Activated CD4-positive, alpha-beta T cell treated with anti-CD3 and anti-CD28 coated beads for 48 hours (primary cell): Measurements from ENCODE around the gene NYNRIN.
"Not testable (repeated sequence)": the region's sequence is repeated elsewhere in the genome, so short reads cannot be mapped to it uniquely, and the experiment has no call there.

ENCODE experiments used
- DNase-seq: peaks from one replicate; pipeline ENCODE4 v3.0.0-alpha.2; 2020

Gene NYNRIN

GRCh38 chr14:24398653-24399446 is at the start of gene NYNRIN:
TSS of gene NYNRIN (plus strand) at chr14:24399003. CDS start at chr14:24399247, 244 bp downstream.
- DNase-seq = peak; percentile 22

GRCh38 chr14:24349742-24350141 is 49.1 kb upstream of the NYNRIN start:
- no peak for DNase-seq

GRCh38 chr14:24351517-24351916 is 47.3 kb upstream of the NYNRIN start:
- no peak for DNase-seq

- no peak for DNase-seq
These were observed 45.0 kb upstream of the NYNRIN start for GRCh38 chr14:24353559-24354481.

- DNase-seq = not testable (repeated sequence)
These were observed 44.3 kb upstream of the NYNRIN start for GRCh38 chr14:24354482-24354825.

GRCh38 chr14:24355009-24355408 is 43.8 kb upstream of the NYNRIN start:
- DNase-seq = no peak

GRCh38 chr14:24356208-24356607 is 42.6 kb upstream of the NYNRIN start:
- DNase-seq = no peak

- DNase-seq = no peak
These were observed 38.5 kb upstream of the NYNRIN start for GRCh38 chr14:24360281-24360680.

- no peak for DNase-seq
These were observed 37.5 kb upstream of the NYNRIN start for GRCh38 chr14:24361326-24361725.

GRCh38 chr14:24362241-24362960 is 36.4 kb upstream of the NYNRIN start:
- DNase-seq = no peak

- DNase-seq = no peak
These were observed 35.4 kb upstream of the NYNRIN start for GRCh38 chr14:24363401-24363800.

GRCh38 chr14:24364841-24365240 is 34.0 kb upstream of the NYNRIN start:
- no peak for DNase-seq

GRCh38 chr14:24365600-24366412 is 33.0 kb upstream of the NYNRIN start:
- DNase-seq = peak; percentile 85

GRCh38 chr14:24366413-24366720 is 32.4 kb upstream of the NYNRIN start:
- DNase-seq = no peak

GRCh38 chr14:24366721-24367513 is 31.9 kb upstream of the NYNRIN start:
- peak; percentile 50 for DNase-seq

- peak; percentile 38 for DNase-seq
These were observed 31.1 kb upstream of the NYNRIN start, which contains the start of gene NFATC4 for GRCh38 chr14:24367514-24368211. TSS of gene NFATC4 (plus strand) at chr14:24368184. CDS start at chr14:24368341, 157 bp downstream.

- no peak for DNase-seq
These were observed 30.6 kb upstream of the NYNRIN start for GRCh38 chr14:24368212-24368561.

- peak; percentile 16 for DNase-seq
These were observed 30.1 kb upstream of the NYNRIN start for GRCh38 chr14:24368562-24369252.

- DNase-seq = no peak
These were observed 29.3 kb upstream of the NYNRIN start for GRCh38 chr14:24369463-24369862.
